Ovary (tissue), 9 donors: ENCODE data around the gene METTL26. TPM values are rescaled to one million over a fixed set of nuclear protein-coding genes. Genes with fewer than 3 reads are reported as not detected.

ENCODE experiments used
- DNase-seq, 5 donors: peaks; one replicate each; pipeline ENCODE4 v3.0.0-alpha.2; 2019 to 2020
- H3K27ac ChIP-seq, 2 donors: fragments of 200-600 bp; one replicate each; pipeline versions ENCODE4 v1.5.1 to v1.8.0; 2019 to 2022
- H3K27me3 ChIP-seq: fragments of 200-600 bp; one replicate; pipeline ENCODE4 v1.8.0; 2022
- H3K36me3 ChIP-seq: fragments of 200-600 bp; sonication (generic); one replicate; pipeline ENCODE4 v1.5.1; 2019
- H3K4me1 ChIP-seq: one replicate; pipeline ENCODE4 v1.8.1; 2013; ENCODE audit warnings: mild to moderate bottlenecking, moderate library complexity; ENCODE audit not compliant: insufficient read depth
- H3K4me3 ChIP-seq: fragments of 200-600 bp; sonication (generic); one replicate; pipeline ENCODE4 v1.5.1; 2017
- H3K9me3 ChIP-seq, 2 donors: fragments of 200-600 bp in 1 of 2; sonication (generic) in 1 of 2; one replicate each; pipeline versions ENCODE4 v1.5.1 to v1.8.1; 2013 to 2019; ENCODE audit warnings: mild to moderate bottlenecking in 1 of 2, moderate library complexity in 1 of 2
- EP300 ChIP-seq: sonication (generic); formaldehyde crosslinking; IDR thresholded peaks from one replicate; pipeline ENCODE4 v1.6.1; 2017; ENCODE audit warnings: antibody characterized with exemption
- POLR2A ChIP-seq: fragments of 450-650 bp; IDR thresholded peaks from one replicate; pipeline ENCODE4 v1.6.1; 2017; ENCODE audit warnings: antibody characterized with exemption, mild to moderate bottlenecking, moderate library complexity
- WGBS, 3 donors: extraction: QIAGEN DNeasy Blood & Tissue Kit in 1 of 3; methylation state at CpG; one replicate each; pipeline versions ENCODE4 v1.1.5 to v1.1.7; 2013 to 2017; 5-methylcytosine and 5-hydroxymethylcytosine counted together
- intact Hi-C, 4 donors: fragments of 100-400 bp; cut with DNase I; formaldehyde crosslinking; loops; one replicate each; pipeline versions ENCODE4 v1.11.0 to v1.15.1; 2022 to 2023
- polyA plus RNA-seq, 2 donors: library from polyadenylated mRNA; stranded (reverse); fragments of 200-250 nt in 1 of 2; fragments of 350-450 nt in 1 of 2; fragmentation: Illumina TruSeq in 1 of 2; extraction: RNeasy Lipid Tissue Mini Kit (QIAGEN cat#74804) in 1 of 2; gene quantifications; one replicate each; pipeline ENCODE4 v1.2.3, GENCODE V29; 2013 to 2014
- total RNA-seq, 7 donors: library from RNA; depleted of rRNA in 2 of 7; stranded (reverse); fragments of >200 nt in 2 of 7; fragmentation: NEBNext Ultra II Directional in 3 of 7; extraction: Animal tissue kit (Norgen Biotek cat#: 25700) in 3 of 7; gene quantifications; one replicate each; pipeline versions ENCODE4 v1.1.0 to v1.2.4, GENCODE V29; 2016 to 2023
- TF ChIP-seq, protein P1 (sequence below), 3 donors: fragments of 450-650 bp in 2 of 3; fragments of 200-600 bp in 1 of 3; IDR thresholded peaks; one replicate each; pipeline versions ENCODE4 v1.5.1 to v1.8.0; 2016 to 2022; ENCODE audit warnings: antibody characterized with exemption in 3 of 3, mild to moderate bottlenecking in 1 of 3
- donor health status: DM: no; HTN: no; CAD: no; lungs with moderate emphysema.
- donor health status: DM: no; HTN: no; CAD: no.
- donor health status: Bipolar disorder and iron deficiency.
- donor health status: DM: yes; HTN: yes; CAD: no.
- donor health status: DM: no; HTN: no; CAD: no.
- donor health status: DM: yes; HTN: yes; CAD: no.

Gene METTL26
- total and polyA plus RNA-seq, 9 donors: 12.2 to 139 (median 75.9) TPM

- H3K27ac ChIP-seq: peak overlapping the region; percentile 66 to 74
- no peak overlapping the region for H3K4me3 ChIP-seq
- peak; percentile 88 to 95 (median 91) for DNase-seq
- H3K27me3 ChIP-seq: no peaks in the 10 kb centered on the region
- 6 to 28% (median 8%) methylated on average over 28 to 41 of the region's 43 CpGs for WGBS, 3 donors
- no peaks in the 10 kb centered on the region for H3K9me3 ChIP-seq
- TF ChIP-seq, protein P1, sequence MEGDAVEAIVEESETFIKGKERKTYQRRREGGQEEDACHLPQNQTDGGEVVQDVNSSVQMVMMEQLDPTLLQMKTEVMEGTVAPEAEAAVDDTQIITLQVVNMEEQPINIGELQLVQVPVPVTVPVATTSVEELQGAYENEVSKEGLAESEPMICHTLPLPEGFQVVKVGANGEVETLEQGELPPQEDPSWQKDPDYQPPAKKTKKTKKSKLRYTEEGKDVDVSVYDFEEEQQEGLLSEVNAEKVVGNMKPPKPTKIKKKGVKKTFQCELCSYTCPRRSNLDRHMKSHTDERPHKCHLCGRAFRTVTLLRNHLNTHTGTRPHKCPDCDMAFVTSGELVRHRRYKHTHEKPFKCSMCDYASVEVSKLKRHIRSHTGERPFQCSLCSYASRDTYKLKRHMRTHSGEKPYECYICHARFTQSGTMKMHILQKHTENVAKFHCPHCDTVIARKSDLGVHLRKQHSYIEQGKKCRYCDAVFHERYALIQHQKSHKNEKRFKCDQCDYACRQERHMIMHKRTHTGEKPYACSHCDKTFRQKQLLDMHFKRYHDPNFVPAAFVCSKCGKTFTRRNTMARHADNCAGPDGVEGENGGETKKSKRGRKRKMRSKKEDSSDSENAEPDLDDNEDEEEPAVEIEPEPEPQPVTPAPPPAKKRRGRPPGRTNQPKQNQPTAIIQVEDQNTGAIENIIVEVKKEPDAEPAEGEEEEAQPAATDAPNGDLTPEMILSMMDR (IDR thresholded peaks at IDR 0.05): peak; percentile 35 to 75 (median 73)
- TF ChIP-seq EP300: no peak
- intact Hi-C loops: loop anchor here in 2 of 4 donors (5.0 to 10.0 kb wide), 3 partner anchors 78 to 276 kb away; partner anchors contain the start of gene PGAP6 (in 1 of the 2)
- H3K36me3 ChIP-seq: no peaks in the 10 kb centered on the region
- H3K4me1 ChIP-seq: peaks cover 5% of the 10 kb centered on the region
Observed at GRCh38 chr16:660459-661183, 24.5 kb upstream of the METTL26 start.

- no peaks in the 10 kb centered on the region for H3K9me3 ChIP-seq
- H3K27ac ChIP-seq: peak overlapping the region; percentile 66 to 74
- no peaks in the 10 kb centered on the region for H3K27me3 ChIP-seq
- WGBS, 3 donors: 53 to 62% (median 58%) methylated on average over 6 of the region's 6 CpGs
- intact Hi-C loops: loop anchor here in 2 of 4 donors (5.0 to 10.0 kb wide), 3 partner anchors 78 to 275 kb away; partner anchors contain the start of gene PGAP6 (in 1 of the 2)
- peaks cover 5% of the 10 kb centered on the region for H3K4me1 ChIP-seq
- TF ChIP-seq, protein P1 (IDR thresholded peaks at IDR 0.05): no peak
- no peak for TF ChIP-seq POLR2A
- TF ChIP-seq EP300: no peak
- peak in 1 of 5 donors; percentile 58 for DNase-seq
- no peak overlapping the region for H3K4me3 ChIP-seq
- H3K36me3 ChIP-seq: no peaks in the 10 kb centered on the region
Observed at GRCh38 chr16:660132-660458, 24.0 kb upstream of the METTL26 start.

GRCh38 chr16:659618-660017 is 23.5 kb upstream of the METTL26 start:
- TF ChIP-seq, protein P1 (IDR thresholded peaks at IDR 0.05): no peak
- TF ChIP-seq POLR2A (no peak), EP300 (no peak)
- no peak overlapping the region for H3K27ac ChIP-seq
- intact Hi-C loops: loop anchor here in 3 of 4 donors (5.0 to 10.0 kb wide), 4 partner anchors 72 to 275 kb away; partner anchors contain the start of gene PGAP6 (in 2 of the 3)

GRCh38 chr16:658679-659571 is 22.8 kb upstream of the METTL26 start:
- no peaks in the 10 kb centered on the region for H3K27me3 ChIP-seq
- TF ChIP-seq, protein P1 (IDR thresholded peaks at IDR 0.05): no peak
- TF ChIP-seq POLR2A: no peak
- TF ChIP-seq EP300: no peak
- no peaks in the 10 kb centered on the region for H3K9me3 ChIP-seq
- no peaks in the 10 kb centered on the region for H3K36me3 ChIP-seq
- WGBS, 3 donors: 86 to 89% (median 89%) methylated on average over 34 to 35 of the region's 35 CpGs
- H3K27ac ChIP-seq: no peak overlapping the region
- peak in 1 of 5 donors; percentile 42 for DNase-seq
- intact Hi-C loops: loop anchor here in 2 of 4 donors (5.0 to 10.0 kb wide), 2 partner anchors 72 to 274 kb away; partner anchors contain the start of gene PGAP6 (in 1 of the 2)
- H3K4me3 ChIP-seq: no peak overlapping the region
- H3K4me1 ChIP-seq: peaks cover 5% of the 10 kb centered on the region

More at GRCh38 chr16:659618-660017, 23.5 kb upstream of the METTL26 start:
- H3K4me3 ChIP-seq: no peak overlapping the region
- no peak for DNase-seq
- H3K36me3 ChIP-seq: no peaks in the 10 kb centered on the region
- H3K4me1 ChIP-seq: peaks cover 5% of the 10 kb centered on the region
- no peaks in the 10 kb centered on the region for H3K27me3 ChIP-seq
- no peaks in the 10 kb centered on the region for H3K9me3 ChIP-seq
- WGBS, 3 donors: 78 to 85% (median 81%) methylated on average over 19 to 20 of the region's 20 CpGs
